Left lung (tissue), 10 donors: ENCODE results near the gene TBCC. TPM values are rescaled to one million over a fixed set of nuclear protein-coding genes. Genes with fewer than 3 reads are reported as not detected.

ENCODE experiments used
- ATAC-seq: fragments of 200-7000 bp; cut with Tn5 transposase; one replicate; pipeline ENCODE4 v1.9.1; 2020; ENCODE audit warnings: moderate library complexity
- DNase-seq, 4 donors: peaks; one replicate each; pipeline ENCODE4 v3.0.0-alpha.2; 2013 to 2020
- H3K27ac ChIP-seq, 2 donors: fragments of 200-600 bp; sonication (generic) in 1 of 2; one replicate each; pipeline versions ENCODE4 v1.5.0 to v1.8.0; 2020 to 2021
- H3K27me3 ChIP-seq, 2 donors: fragments of 200-600 bp; sonication (generic) in 1 of 2; one replicate each; pipeline versions ENCODE4 v1.5.0 to v1.8.0; 2020 to 2021
- H3K36me3 ChIP-seq, 2 donors: fragments of 200-600 bp; sonication (generic) in 1 of 2; one replicate each; pipeline versions ENCODE4 v1.5.0 to v1.8.0; 2020 to 2021
- H3K4me1 ChIP-seq, 2 donors: fragments of 200-600 bp; one replicate each; pipeline ENCODE4 v1.8.0; 2021
- H3K4me3 ChIP-seq, 2 donors: fragments of 200-600 bp; sonication (generic) in 1 of 2; one replicate each; pipeline versions ENCODE4 v1.5.0 to v1.8.0; 2020 to 2021; ENCODE audit warnings: mild to moderate bottlenecking in 1 of 2
- H3K9me3 ChIP-seq, 2 donors: fragments of 200-600 bp; sonication (generic) in 1 of 2; one replicate each; pipeline versions ENCODE4 v1.5.0 to v1.8.0; 2020 to 2021
- intact Hi-C, 2 donors: fragments of 100-400 bp; cut with DNase I; formaldehyde crosslinking; loops; one replicate each; pipeline versions ENCODE4 v1.11.2 to v1.14.2; 2022
- polyA plus RNA-seq, 6 donors: library from polyadenylated mRNA; unstranded; fragments of 120-200 nt; gene quantifications; one replicate each; pipeline ENCODE4 v1.2.1, GENCODE V29; 2013; ENCODE audit not compliant: insufficient read length in 6 of 6
- total RNA-seq, 2 donors: library from RNA; stranded (reverse); fragmentation: NEBNext Ultra II Directional; extraction: Animal tissue kit (Norgen Biotek cat#: 25700); gene quantifications; one replicate each; pipeline ENCODE4 v1.2.1, GENCODE V29; 2021
- TF ChIP-seq, protein P1 (sequence below), 2 donors: fragments of 200-600 bp; sonication (generic) in 1 of 2; IDR thresholded peaks; one replicate each; pipeline versions ENCODE4 v1.5.0 to v1.8.0; 2021; ENCODE audit warnings: antibody characterized with exemption in 2 of 2
- donor health status: DM: no; HTN: yes; CAD: no.
- donor health status: DM: no; HTN: no; CAD: no.

TBCC gene
- total and polyA plus RNA-seq, 8 donors = 15.6 to 20.4 (median 18.3) TPM

DNA sequence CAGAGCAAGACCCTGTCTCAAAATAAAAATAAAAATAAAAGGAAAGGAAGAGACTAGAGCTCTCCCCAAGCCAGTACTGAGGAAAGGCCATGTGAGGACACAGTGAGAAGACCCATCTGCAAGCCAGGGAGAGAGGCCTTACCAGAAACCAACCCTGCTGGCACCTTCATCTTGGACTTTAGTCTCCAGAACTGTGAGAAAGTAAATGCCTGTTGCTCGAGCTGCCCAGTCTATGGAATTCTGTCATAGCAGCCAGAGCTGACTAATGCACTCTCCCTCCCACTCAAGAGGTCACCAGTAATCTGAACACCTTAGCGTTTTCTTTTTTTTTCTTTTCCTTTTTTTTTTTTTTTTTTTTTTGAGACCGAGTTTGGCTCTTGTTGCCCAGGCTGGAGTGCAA is 16.2 kb downstream of the TBCC start:
- Histone ChIP-seq H3K36me3 (no peaks in the 10 kb centered on the region), H3K4me3 (no peak overlapping the region), H3K27ac (no peak overlapping the region), H3K4me1 (peaks cover 0 to 16% of the 10 kb centered on the region in 2 donors), H3K9me3 (no peaks in the 10 kb centered on the region), H3K27me3 (no peaks in the 10 kb centered on the region)
- TF ChIP-seq, protein P1, sequence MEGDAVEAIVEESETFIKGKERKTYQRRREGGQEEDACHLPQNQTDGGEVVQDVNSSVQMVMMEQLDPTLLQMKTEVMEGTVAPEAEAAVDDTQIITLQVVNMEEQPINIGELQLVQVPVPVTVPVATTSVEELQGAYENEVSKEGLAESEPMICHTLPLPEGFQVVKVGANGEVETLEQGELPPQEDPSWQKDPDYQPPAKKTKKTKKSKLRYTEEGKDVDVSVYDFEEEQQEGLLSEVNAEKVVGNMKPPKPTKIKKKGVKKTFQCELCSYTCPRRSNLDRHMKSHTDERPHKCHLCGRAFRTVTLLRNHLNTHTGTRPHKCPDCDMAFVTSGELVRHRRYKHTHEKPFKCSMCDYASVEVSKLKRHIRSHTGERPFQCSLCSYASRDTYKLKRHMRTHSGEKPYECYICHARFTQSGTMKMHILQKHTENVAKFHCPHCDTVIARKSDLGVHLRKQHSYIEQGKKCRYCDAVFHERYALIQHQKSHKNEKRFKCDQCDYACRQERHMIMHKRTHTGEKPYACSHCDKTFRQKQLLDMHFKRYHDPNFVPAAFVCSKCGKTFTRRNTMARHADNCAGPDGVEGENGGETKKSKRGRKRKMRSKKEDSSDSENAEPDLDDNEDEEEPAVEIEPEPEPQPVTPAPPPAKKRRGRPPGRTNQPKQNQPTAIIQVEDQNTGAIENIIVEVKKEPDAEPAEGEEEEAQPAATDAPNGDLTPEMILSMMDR (IDR thresholded peaks at IDR 0.05) = no peak
- DNase-seq (no peak), ATAC-seq (no peak)
- intact Hi-C loops = loop anchor here in 1 of 2 donors (10.0 kb wide), 1 partner anchor 65 kb away; no protein-coding TSS in a partner anchor

DNA sequence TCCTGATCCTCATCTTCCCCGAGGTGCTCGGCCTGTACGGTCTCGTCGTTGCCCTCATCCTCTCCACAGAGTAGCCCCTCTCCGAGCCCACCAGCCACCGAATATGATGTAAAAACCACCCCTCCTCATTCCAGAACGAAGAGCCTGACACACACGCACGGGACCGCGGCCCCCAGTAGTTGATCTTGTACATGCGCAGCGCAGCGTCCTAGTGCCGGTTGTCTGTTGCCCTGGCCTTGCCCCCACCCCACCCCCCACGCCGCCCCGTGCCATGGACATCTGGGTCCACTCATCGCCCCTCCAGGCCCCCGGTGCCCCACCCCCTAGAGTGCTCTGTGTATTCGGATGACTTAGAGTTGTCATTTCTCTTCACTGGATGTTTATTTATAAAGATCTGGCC is 18.3 kb downstream of the TBCC start:
- ATAC-seq (no peak), DNase-seq (no peak)
- Histone ChIP-seq H3K27ac (peak overlapping the region; percentile 75 to 86), H3K27me3 (no peaks in the 10 kb centered on the region), H3K4me3 (peak overlapping the region; percentile 39 to 52), H3K9me3 (no peaks in the 10 kb centered on the region), H3K36me3 (no peaks in the 10 kb centered on the region), H3K4me1 (peaks cover 0 to 16% of the 10 kb centered on the region in 2 donors)
- TF ChIP-seq, protein P1 (IDR thresholded peaks at IDR 0.05) = no peak
- intact Hi-C loops = loop anchor here in 1 of 2 donors (10.0 kb wide), 1 partner anchor 63 kb away; no protein-coding TSS in a partner anchor

DNA sequence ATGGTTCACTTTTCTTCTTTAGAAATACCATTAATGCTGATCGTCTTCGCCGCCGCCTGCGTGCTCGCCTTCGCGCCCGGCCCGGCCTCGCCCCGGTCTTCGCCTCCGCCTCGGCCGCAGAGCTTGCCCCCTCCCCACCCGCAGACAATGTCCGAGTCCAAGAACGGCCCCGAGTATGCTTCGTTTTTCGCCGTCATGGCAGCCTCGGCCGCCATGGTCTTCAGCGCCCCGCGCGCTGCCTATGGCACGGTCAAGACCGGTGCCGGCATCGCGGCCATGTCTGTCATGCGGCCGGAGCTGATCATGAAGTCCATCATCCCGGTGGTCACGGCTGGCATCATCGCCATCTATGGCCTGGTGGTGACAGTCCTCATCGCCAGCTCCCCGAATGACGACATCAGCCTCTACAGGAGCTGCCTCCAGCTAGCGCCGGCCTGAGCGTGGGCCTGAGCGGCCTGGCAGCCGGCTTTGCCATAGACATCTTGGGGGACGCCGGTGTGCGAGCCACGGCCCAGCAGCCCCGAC is 18.8 kb downstream of the TBCC start:
- no peaks in the 10 kb centered on the region for H3K9me3 ChIP-seq
- ATAC-seq = peak; percentile 67
- peak overlapping the region; percentile 75 to 86 for H3K27ac ChIP-seq
- no peaks in the 10 kb centered on the region for H3K27me3 ChIP-seq
- DNase-seq = peak; percentile 40 to 82 (median 50)
- TF ChIP-seq, protein P1 (IDR thresholded peaks at IDR 0.05) = no peak
- peaks cover 0 to 16% of the 10 kb centered on the region in 2 donors for H3K4me1 ChIP-seq
- H3K36me3 ChIP-seq = no peaks in the 10 kb centered on the region
- intact Hi-C loops = loop anchor here in 1 of 2 donors (10.0 kb wide), 1 partner anchor 62 kb away; no protein-coding TSS in a partner anchor
- H3K4me3 ChIP-seq = peak overlapping the region; percentile 39 to 52

DNA sequence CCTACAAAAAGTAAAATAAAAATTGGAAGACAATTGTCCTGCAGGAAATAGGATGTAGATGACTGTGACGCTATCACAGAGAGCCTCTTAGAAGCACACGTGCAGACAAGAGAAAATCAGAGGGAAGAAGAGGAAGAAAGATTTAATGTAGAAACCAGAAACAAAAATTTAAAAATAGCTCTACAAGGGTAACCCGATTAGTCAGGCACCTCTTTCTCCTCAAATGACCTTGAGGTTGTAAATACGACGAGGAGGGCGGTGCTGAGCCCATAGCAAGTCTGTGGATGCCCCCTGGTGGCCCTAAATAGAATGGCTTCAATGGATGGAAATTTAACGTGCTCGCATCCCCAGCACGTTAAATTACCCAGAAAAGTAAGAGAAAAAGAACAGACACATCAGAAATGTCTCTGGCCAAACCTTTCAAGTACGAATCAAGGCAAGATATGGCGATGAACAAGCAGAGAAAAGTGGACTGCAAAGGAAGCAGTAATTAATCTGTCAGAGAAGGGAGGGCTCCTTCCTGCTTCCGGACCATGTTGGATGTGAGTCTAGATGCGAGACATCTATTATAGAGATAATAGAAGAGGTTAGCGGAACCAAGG is 19.3 kb downstream of the TBCC start:
- peak; percentile 58 to 90 (median 82) for DNase-seq
- Histone ChIP-seq H3K9me3 (no peaks in the 10 kb centered on the region), H3K36me3 (no peaks in the 10 kb centered on the region), H3K4me1 (peaks cover 0 to 16% of the 10 kb centered on the region in 2 donors), H3K4me3 (peak overlapping the region; percentile 39 to 52), H3K27ac (peak overlapping the region; percentile 75 to 86), H3K27me3 (no peaks in the 10 kb centered on the region)
- intact Hi-C loops = loop anchor here in 1 of 2 donors (10.0 kb wide), 1 partner anchor 62 kb away; no protein-coding TSS in a partner anchor
- TF ChIP-seq, protein P1 (IDR thresholded peaks at IDR 0.05) = peak; percentile 87 to 95
- peak; percentile 99 for ATAC-seq

DNA sequence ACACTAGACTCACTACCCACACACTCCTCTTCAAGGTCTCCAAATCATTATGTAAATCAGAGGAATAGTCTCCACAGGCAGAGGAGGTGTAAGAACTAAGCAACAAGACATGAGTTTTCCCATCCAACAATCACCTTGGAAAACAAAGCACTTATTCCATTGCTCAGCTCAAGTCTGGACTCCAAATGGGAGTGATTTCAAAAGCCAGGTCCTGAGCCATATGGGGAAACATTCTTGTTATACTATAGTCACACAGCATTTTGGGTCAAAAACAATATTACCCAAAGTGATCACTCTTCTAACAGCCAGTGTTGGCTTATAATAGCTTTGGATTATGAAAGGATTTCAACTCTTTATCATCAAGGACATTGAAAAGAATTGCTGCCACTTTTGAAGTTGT is 19.9 kb downstream of the TBCC start:
- Histone ChIP-seq H3K36me3 (no peaks in the 10 kb centered on the region), H3K27ac (peak overlapping the region; percentile 75 to 86), H3K4me3 (peak overlapping the region; percentile 39 to 52), H3K4me1 (peaks cover 0 to 16% of the 10 kb centered on the region in 2 donors), H3K9me3 (no peaks in the 10 kb centered on the region), H3K27me3 (no peaks in the 10 kb centered on the region)
- intact Hi-C loops = loop anchor here in 1 of 2 donors (10.0 kb wide), 1 partner anchor 61 kb away; no protein-coding TSS in a partner anchor
- no peak for ATAC-seq
- TF ChIP-seq, protein P1 (IDR thresholded peaks at IDR 0.05) = no peak
- no peak for DNase-seq
